ENCODE data around the gene AQP7.

GRCh38 chr9:33350310-33350709 is 52.1 kb downstream of the AQP7 start:
- no peak for TF ChIP-seq EZH2 (IDR thresholded peaks at IDR 0.05; ENCODE audit: low read depth)
- TF ChIP-seq, protein P1, sequence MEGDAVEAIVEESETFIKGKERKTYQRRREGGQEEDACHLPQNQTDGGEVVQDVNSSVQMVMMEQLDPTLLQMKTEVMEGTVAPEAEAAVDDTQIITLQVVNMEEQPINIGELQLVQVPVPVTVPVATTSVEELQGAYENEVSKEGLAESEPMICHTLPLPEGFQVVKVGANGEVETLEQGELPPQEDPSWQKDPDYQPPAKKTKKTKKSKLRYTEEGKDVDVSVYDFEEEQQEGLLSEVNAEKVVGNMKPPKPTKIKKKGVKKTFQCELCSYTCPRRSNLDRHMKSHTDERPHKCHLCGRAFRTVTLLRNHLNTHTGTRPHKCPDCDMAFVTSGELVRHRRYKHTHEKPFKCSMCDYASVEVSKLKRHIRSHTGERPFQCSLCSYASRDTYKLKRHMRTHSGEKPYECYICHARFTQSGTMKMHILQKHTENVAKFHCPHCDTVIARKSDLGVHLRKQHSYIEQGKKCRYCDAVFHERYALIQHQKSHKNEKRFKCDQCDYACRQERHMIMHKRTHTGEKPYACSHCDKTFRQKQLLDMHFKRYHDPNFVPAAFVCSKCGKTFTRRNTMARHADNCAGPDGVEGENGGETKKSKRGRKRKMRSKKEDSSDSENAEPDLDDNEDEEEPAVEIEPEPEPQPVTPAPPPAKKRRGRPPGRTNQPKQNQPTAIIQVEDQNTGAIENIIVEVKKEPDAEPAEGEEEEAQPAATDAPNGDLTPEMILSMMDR (conservative IDR thresholded peaks at IDR 0.05): no peak
